ENCODE results near the gene B4GALT1.
"Not testable (repeated sequence)": the region's sequence is repeated elsewhere in the genome, so short reads cannot be mapped to it uniquely, and the experiment has no call there.

B4GALT1 gene

GRCh38 chr9:33184963-33185362 is 17.8 kb upstream of the B4GALT1 start:
- no peak for DNase-seq (ENCODE audit: low read depth in 2 of 2)

GRCh38 chr9:33182519-33182918 is 15.4 kb upstream of the B4GALT1 start:
- DNase-seq (ENCODE audit: low read depth in 2 of 2): no peak

GRCh38 chr9:33180526-33181184 is 13.5 kb upstream of the B4GALT1 start:
- no peak for DNase-seq (ENCODE audit: low read depth in 2 of 2)

GRCh38 chr9:33178972-33179697 is 12.0 kb upstream of the B4GALT1 start:
- no peak for DNase-seq (ENCODE audit: low read depth in 2 of 2)

- no peak for DNase-seq (ENCODE audit: low read depth in 2 of 2)
Observed at GRCh38 chr9:33177639-33178038, 10.5 kb upstream of the B4GALT1 start.

GRCh38 chr9:33177086-33177485 is 9.9 kb upstream of the B4GALT1 start:
- no peak for DNase-seq (ENCODE audit: low read depth in 2 of 2)

GRCh38 chr9:33175649-33176325 is 8.7 kb upstream of the B4GALT1 start:
- no peak for DNase-seq (ENCODE audit: low read depth in 2 of 2)

- DNase-seq (ENCODE audit: low read depth in 2 of 2): no peak
Observed at GRCh38 chr9:33172256-33173238, 5.4 kb upstream of the B4GALT1 start.

GRCh38 chr9:33170464-33171415 is 3.6 kb upstream of the B4GALT1 start:
- DNase-seq (ENCODE audit: low read depth in 2 of 2): no peak

GRCh38 chr9:33168941-33169544 is 1.9 kb upstream of the B4GALT1 start:
- DNase-seq (ENCODE audit: low read depth in 2 of 2): no peak

- no peak for DNase-seq (ENCODE audit: low read depth in 2 of 2)
Observed at GRCh38 chr9:33167972-33168461, 881 bp upstream of the B4GALT1 start.

- no peak for DNase-seq (ENCODE audit: low read depth in 2 of 2)
Observed at GRCh38 chr9:33166231-33167083, 679 bp downstream of the B4GALT1 start.

GRCh38 chr9:33165263-33166151 is 1.6 kb downstream of the B4GALT1 start:
- peak in 1 of 2 experiments; percentile 61 for DNase-seq (ENCODE audit: low read depth in 2 of 2)

GRCh38 chr9:33164921-33165262 is 2.2 kb downstream of the B4GALT1 start:
- not testable (repeated sequence) for DNase-seq (ENCODE audit: low read depth in 2 of 2)

GRCh38 chr9:33164138-33164809 is 2.9 kb downstream of the B4GALT1 start:
- no peak for DNase-seq (ENCODE audit: low read depth in 2 of 2)

- no peak for DNase-seq (ENCODE audit: low read depth in 2 of 2)
Observed at GRCh38 chr9:33163433-33164137, 3.6 kb downstream of the B4GALT1 start.

Measured in fibroblast of skin of left biceps (primary cell).